KMS-11 (cell line): ENCODE results near the gene TYMP.
A peak's percentile ranks its signal among the peaks of the same experiment; 100 is the strongest.
"Not testable (repeated sequence)": the region's sequence is repeated elsewhere in the genome, so short reads cannot be mapped to it uniquely, and the experiment has no call there.

Source experiments
- H2AFZ ChIP-seq: fragments of 200-600 bp; sonication (generic); 2 replicates; pipeline ENCODE4 v1.6.1; 2016; ENCODE audit warnings: antibody characterized with exemption, mixed run types, low read depth
- H3K27ac ChIP-seq: fragments of 200-600 bp; sonication (generic); 2 replicates; pipeline ENCODE4 v1.6.1; 2016; ENCODE audit warnings: mild to moderate bottlenecking, mixed run types
- H3K27me3 ChIP-seq: fragments of 200-600 bp; sonication (generic); 2 replicates; pipeline ENCODE4 v1.6.1; 2017; ENCODE audit warnings: mild to moderate bottlenecking, low read depth, mixed run types, moderate library complexity; ENCODE audit not compliant: insufficient read depth
- H3K36me3 ChIP-seq: fragments of 200-600 bp; sonication (generic); 2 replicates; pipeline ENCODE4 v1.6.1; 2017; ENCODE audit warnings: mild to moderate bottlenecking, mixed run types; ENCODE audit not compliant: insufficient read depth
- H3K4me1 ChIP-seq: fragments of 200-600 bp; sonication (generic); 2 replicates; pipeline ENCODE4 v1.6.1; 2016; ENCODE audit warnings: mild to moderate bottlenecking, low read depth, mixed run types; ENCODE audit not compliant: poor library complexity, severe bottlenecking
- H3K4me2 ChIP-seq: fragments of 200-600 bp; sonication (generic); 2 replicates; pipeline ENCODE4 v1.7.0; 2016; ENCODE audit warnings: mild to moderate bottlenecking, mixed run types
- H3K4me3 ChIP-seq: fragments of 200-600 bp; sonication (generic); IDR thresholded peaks from 2 replicates; pipeline ENCODE4 v1.6.1; 2017; ENCODE audit warnings: low read depth, low read length, mixed read lengths; ENCODE audit not compliant: insufficient read depth
- H3K79me2 ChIP-seq: fragments of 200-600 bp; sonication (generic); 2 replicates; pipeline ENCODE4 v1.6.1; 2016; ENCODE audit warnings: low read depth, mixed run types; ENCODE audit not compliant: insufficient read depth
- H3K9ac ChIP-seq: fragments of 200-600 bp; sonication (generic); 2 replicates; pipeline ENCODE4 v1.6.1; 2016; ENCODE audit warnings: mild to moderate bottlenecking, mixed run types
- H4K20me1 ChIP-seq: fragments of 200-600 bp; sonication (generic); 2 replicates; pipeline ENCODE4 v1.6.1; 2016; ENCODE audit warnings: mild to moderate bottlenecking, mixed run types; ENCODE audit not compliant: insufficient read depth
- TF ChIP-seq, protein P1 (sequence below): fragments of 200-600 bp; sonication (generic); conservative IDR thresholded peaks from 2 replicates; pipeline ENCODE4 v1.6.1; 2017; ENCODE audit warnings: low read depth, mild to moderate bottlenecking, antibody characterized with exemption, low read length, moderate library complexity, mixed read lengths

TYMP gene

GRCh38 chr22:50535113-50535512 lies 5.3 kb upstream of the TYMP start:
- Histone ChIP-seq H3K79me2 (no peaks in the 10 kb centered on the region), H3K27ac (no peak overlapping the region), H4K20me1 (no peaks in the 10 kb centered on the region), H2AFZ (no peak overlapping the region), H3K9ac (no peak overlapping the region), H3K36me3 (no peaks in the 10 kb centered on the region), H3K4me1 (peaks cover 57% of the 10 kb centered on the region), H3K4me3 (no peak overlapping the region), H3K27me3 (no peaks in the 10 kb centered on the region), H3K4me2 (no peak overlapping the region; the same call in 1 of the 2 replicates)
- TF ChIP-seq, protein P1, sequence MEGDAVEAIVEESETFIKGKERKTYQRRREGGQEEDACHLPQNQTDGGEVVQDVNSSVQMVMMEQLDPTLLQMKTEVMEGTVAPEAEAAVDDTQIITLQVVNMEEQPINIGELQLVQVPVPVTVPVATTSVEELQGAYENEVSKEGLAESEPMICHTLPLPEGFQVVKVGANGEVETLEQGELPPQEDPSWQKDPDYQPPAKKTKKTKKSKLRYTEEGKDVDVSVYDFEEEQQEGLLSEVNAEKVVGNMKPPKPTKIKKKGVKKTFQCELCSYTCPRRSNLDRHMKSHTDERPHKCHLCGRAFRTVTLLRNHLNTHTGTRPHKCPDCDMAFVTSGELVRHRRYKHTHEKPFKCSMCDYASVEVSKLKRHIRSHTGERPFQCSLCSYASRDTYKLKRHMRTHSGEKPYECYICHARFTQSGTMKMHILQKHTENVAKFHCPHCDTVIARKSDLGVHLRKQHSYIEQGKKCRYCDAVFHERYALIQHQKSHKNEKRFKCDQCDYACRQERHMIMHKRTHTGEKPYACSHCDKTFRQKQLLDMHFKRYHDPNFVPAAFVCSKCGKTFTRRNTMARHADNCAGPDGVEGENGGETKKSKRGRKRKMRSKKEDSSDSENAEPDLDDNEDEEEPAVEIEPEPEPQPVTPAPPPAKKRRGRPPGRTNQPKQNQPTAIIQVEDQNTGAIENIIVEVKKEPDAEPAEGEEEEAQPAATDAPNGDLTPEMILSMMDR, result no peak

DNA sequence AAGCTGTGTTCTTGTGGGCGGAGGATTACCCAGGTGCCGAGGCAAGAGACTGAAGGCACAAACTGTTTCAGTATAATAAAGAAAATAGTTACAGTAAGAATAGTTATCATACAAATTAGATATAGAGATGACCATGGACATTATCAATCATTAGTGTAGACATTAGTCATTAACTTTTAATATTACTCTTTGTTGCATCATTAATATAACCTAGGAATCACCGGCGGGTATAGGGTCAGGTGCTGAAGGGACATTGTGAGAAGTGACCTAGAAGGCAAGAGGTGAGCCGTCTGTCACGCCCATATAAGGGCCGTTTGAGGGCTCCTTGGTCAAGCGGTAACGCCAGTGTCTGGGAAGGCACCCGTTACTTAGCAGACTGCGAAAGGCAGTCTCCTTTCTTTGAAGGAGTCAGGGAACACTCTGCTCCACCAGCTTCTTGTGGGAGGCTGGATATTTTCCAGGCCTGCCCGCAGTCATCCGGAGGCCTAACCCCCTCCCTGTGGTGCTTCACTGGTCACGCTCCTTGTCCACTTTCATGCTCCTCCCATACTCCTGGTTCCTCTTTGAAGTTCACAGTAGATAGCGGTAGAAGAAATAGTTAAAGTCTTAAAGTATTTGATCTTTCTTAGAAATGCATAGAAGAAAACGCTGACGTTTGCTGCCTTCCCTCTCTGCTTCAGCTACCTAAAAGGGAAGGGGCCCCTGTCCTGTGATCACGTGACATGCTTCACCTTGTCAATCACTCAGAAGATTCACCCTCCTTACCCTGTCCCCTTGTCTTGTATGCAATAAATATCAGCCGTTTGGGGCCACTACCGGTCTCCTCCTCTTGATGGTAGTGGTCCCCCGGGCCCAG lies 4.3 kb upstream of the TYMP start:
- H3K4me3 ChIP-seq, result not testable (repeated sequence)

GRCh38 chr22:50532824-50533796 lies 3.3 kb upstream of the TYMP start:
- Histone ChIP-seq H4K20me1 (no peaks in the 10 kb centered on the region), H3K4me1 (peaks cover 40% of the 10 kb centered on the region), H3K79me2 (no peaks in the 10 kb centered on the region), H3K27ac (no peak overlapping the region), H3K4me3 (no peak overlapping the region), H3K27me3 (no peaks in the 10 kb centered on the region), H2AFZ (no peak overlapping the region), H3K9ac (no peak overlapping the region), H3K36me3 (no peaks in the 10 kb centered on the region), H3K4me2 (no peak overlapping the region)
- TF ChIP-seq, protein P1, result no peak

More for the DNA sequence above, 4.3 kb upstream of the TYMP start:
- H3K27me3 ChIP-seq, H3K27ac ChIP-seq, H3K9ac ChIP-seq, H3K36me3 ChIP-seq, H2AFZ ChIP-seq, H3K4me2 ChIP-seq, H3K79me2 ChIP-seq, H4K20me1 ChIP-seq: not testable (repeated sequence)
- H3K4me1 ChIP-seq, result peaks cover 50% of the 10 kb centered on the region

DNA sequence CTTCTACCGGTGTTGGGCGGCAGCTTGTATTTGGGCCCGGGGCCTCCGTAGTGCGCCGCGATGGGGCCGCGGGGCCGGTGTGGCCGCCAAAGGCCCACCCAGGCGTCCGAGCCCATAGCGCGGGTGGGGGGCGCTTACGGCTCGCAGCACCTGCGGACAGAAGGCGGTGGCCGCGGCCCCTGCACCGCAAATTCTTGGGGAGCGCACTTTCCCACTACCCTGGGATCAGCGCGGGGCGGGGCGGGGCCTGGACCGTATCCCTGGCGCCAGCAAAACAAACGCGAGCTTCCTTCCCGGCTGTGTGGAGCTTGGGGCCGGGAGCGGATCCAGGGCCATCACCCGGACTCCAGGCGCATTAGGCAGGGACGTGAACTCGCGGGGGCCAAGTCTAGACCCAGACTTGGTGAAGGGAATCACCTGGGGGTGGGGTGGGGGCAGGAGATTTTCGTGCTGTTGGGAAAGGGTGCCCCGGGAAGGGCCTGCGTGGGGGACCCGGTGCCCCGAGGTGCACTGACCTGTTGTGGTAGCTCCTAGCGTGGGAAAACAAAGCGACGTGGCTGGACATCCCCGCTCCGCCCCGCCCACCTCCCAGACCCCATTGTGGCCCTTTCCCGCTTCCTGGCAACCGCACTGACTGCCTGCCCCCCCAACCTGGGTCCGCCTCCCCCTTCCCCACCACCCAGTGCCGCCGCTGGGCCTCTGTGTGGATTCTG lies 2.3 kb upstream of the TYMP start:
- no peak overlapping the region for H3K4me3 ChIP-seq
- H3K27ac ChIP-seq, result peak overlapping the region; percentile 91
- no peaks in the 10 kb centered on the region for H3K79me2 ChIP-seq
- no peaks in the 10 kb centered on the region for H4K20me1 ChIP-seq
- TF ChIP-seq, protein P1, result no peak
- peak overlapping the region; percentile 42; the same call in 1 of the 2 replicates for H3K4me2 ChIP-seq
- peaks cover 32% of the 10 kb centered on the region for H3K4me1 ChIP-seq
- peak overlapping the region; percentile 93 for H3K9ac ChIP-seq
- H3K36me3 ChIP-seq, result no peaks in the 10 kb centered on the region
- H2AFZ ChIP-seq, result no peak overlapping the region
- H3K27me3 ChIP-seq, result no peaks in the 10 kb centered on the region
